ENCODE data around the gene IBA57. TPM values are rescaled to one million over a fixed set of nuclear protein-coding genes. Genes with fewer than 3 reads are reported as not detected.

Gene IBA57
- total RNA-seq, 2 donors from 2014 or later = 6.8 to 7.7 TPM

DNA sequence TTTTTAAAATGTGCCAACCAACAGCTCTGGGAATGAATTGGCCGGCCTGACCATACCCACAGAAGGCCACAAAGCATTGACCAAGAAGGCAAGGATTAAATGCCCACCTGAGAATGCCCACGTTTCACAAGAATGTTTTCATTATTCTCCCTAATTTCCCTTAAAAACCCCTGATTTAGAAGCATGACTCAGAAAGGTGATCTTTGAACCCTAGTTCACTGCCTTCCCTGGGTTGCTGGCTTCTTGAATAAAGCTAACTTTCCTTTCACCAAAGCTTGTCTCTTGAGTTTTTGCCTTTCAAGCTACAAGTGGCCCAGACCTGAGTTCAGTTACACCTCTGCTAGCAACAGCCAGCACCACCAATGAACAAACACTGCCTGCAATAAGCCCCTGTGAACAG is 42.1 kb upstream of the IBA57 start:
- H3K4me1 Mint-ChIP-seq = peaks cover 36% of the 10 kb centered on the region
- 63 to 65% methylated on average over 2 of the region's 2 CpGs for WGBS, 2 experiments (ENCODE audit: insufficient coverage in 1 of 2, insufficient read length in 1 of 2)
- H3K27me3 ChIP-seq (ENCODE audit: control insufficient read depth, insufficient read depth, low read length, poor library complexity, severe bottlenecking) = no peaks in the 10 kb centered on the region
- no peaks in the 10 kb centered on the region for H3K36me3 ChIP-seq (ENCODE audit: control insufficient read depth, insufficient read depth, low read length)
- peak overlapping the region; percentile 45 for H3K9ac ChIP-seq (ENCODE audit: extremely low read depth, low read length, poor library complexity, severe bottlenecking)
- peaks cover 26% of the 10 kb centered on the region for H3K4me1 ChIP-seq (ENCODE audit: control insufficient read depth, insufficient read depth, low read length)
- no peak overlapping the region for H3K27ac ChIP-seq (ENCODE audit: low read depth, low read length)
- peak overlapping the region; percentile 69 for H3K4me3 ChIP-seq (ENCODE audit: low read length)
- peak overlapping the region; percentile 78 for H3K27ac Mint-ChIP-seq
- no peaks in the 10 kb centered on the region for H3K36me3 Mint-ChIP-seq (ENCODE audit: low read depth)
- no peak for DNase-seq
- peaks cover 32% of the 10 kb centered on the region for H3K9me3 Mint-ChIP-seq
- peak overlapping the region; percentile 24 for H3K4me3 Mint-ChIP-seq
- H3K27me3 Mint-ChIP-seq (ENCODE audit: insufficient read depth) = peaks cover 31% of the 10 kb centered on the region
- H3K9me3 ChIP-seq (ENCODE audit: control insufficient read depth, low read length) = peaks cover 43% of the 10 kb centered on the region
- TF ChIP-seq, protein P1, sequence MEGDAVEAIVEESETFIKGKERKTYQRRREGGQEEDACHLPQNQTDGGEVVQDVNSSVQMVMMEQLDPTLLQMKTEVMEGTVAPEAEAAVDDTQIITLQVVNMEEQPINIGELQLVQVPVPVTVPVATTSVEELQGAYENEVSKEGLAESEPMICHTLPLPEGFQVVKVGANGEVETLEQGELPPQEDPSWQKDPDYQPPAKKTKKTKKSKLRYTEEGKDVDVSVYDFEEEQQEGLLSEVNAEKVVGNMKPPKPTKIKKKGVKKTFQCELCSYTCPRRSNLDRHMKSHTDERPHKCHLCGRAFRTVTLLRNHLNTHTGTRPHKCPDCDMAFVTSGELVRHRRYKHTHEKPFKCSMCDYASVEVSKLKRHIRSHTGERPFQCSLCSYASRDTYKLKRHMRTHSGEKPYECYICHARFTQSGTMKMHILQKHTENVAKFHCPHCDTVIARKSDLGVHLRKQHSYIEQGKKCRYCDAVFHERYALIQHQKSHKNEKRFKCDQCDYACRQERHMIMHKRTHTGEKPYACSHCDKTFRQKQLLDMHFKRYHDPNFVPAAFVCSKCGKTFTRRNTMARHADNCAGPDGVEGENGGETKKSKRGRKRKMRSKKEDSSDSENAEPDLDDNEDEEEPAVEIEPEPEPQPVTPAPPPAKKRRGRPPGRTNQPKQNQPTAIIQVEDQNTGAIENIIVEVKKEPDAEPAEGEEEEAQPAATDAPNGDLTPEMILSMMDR (conservative IDR thresholded peaks at IDR 0.05) = no peak

DNA sequence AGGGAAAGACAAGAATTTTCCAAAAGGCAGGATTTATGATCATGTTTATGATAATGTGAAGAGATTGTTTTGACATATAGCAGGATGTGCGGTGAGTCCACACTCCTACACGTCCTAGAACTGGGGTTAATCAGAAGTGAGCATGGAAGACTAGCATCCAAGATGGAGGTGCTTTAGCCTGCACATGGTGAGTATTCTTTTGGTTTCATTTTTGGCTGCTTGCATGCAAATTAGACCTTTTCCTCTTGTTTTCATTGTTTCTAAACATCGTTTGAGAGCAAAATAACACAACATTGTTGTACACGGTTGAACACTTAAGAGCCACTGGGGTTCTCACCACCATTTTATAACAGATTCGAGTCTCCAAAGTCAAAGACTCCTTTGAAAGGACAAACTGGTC is 40.4 kb upstream of the IBA57 start:
- no peaks in the 10 kb centered on the region for H3K27me3 ChIP-seq (ENCODE audit: control insufficient read depth, insufficient read depth, low read length, poor library complexity, severe bottlenecking)
- H3K27me3 Mint-ChIP-seq (ENCODE audit: insufficient read depth) = peaks cover 37% of the 10 kb centered on the region
- no peak overlapping the region for H3K4me3 Mint-ChIP-seq
- no peak overlapping the region for H3K27ac ChIP-seq (ENCODE audit: low read depth, low read length)
- no peaks in the 10 kb centered on the region for H3K36me3 Mint-ChIP-seq (ENCODE audit: low read depth)
- peaks cover 45% of the 10 kb centered on the region for H3K4me1 Mint-ChIP-seq
- H3K9me3 ChIP-seq (ENCODE audit: control insufficient read depth, low read length) = peaks cover 26% of the 10 kb centered on the region
- TF ChIP-seq, protein P1 (conservative IDR thresholded peaks at IDR 0.05) = no peak
- H3K9me3 Mint-ChIP-seq = peaks cover 15% of the 10 kb centered on the region
- H3K9ac ChIP-seq (ENCODE audit: extremely low read depth, low read length, poor library complexity, severe bottlenecking) = no peak overlapping the region
- WGBS, 2 experiments (ENCODE audit: insufficient coverage in 1 of 2, insufficient read length in 1 of 2) = 88 to 90% methylated on average over 5 of the region's 5 CpGs
- no peaks in the 10 kb centered on the region for H3K36me3 ChIP-seq (ENCODE audit: control insufficient read depth, insufficient read depth, low read length)
- no peak overlapping the region for H3K27ac Mint-ChIP-seq
- peaks cover 26% of the 10 kb centered on the region for H3K4me1 ChIP-seq (ENCODE audit: control insufficient read depth, insufficient read depth, low read length)
- DNase-seq = no peak
- no peak overlapping the region for H3K4me3 ChIP-seq (ENCODE audit: low read length)

DNA sequence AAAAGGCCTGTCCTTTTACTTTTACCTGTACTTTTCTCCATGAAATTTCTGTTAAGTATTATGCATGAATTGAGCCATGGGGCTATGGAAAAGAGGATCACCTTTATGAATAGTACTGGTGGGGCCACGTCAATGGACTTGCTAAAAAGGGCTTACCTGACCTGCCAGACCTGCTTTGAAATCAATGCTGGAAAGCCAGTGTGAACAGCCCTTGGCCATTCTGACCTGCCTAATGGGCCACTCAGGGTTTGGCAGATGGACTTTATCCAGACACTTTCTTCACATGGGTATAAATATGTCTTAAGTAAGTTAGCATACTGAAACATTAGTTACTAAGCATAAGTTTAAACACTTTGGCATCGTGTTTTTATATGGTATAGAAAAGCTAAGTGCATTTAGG is 33.8 kb upstream of the IBA57 start:
- peak overlapping the region; percentile 70 for H3K4me3 Mint-ChIP-seq

More for the DNA sequence above, 33.8 kb upstream of the IBA57 start:
- Histone ChIP-seq H3K36me3 (ENCODE audit: control insufficient read depth, insufficient read depth, low read length) (no peaks in the 10 kb centered on the region), H3K9me3 (ENCODE audit: control insufficient read depth, low read length) (no peaks in the 10 kb centered on the region), H3K27me3 (ENCODE audit: control insufficient read depth, insufficient read depth, low read length, poor library complexity, severe bottlenecking) (peaks cover 40% of the 10 kb centered on the region), H3K9ac (ENCODE audit: extremely low read depth, low read length, poor library complexity, severe bottlenecking) (no peak overlapping the region), H3K4me1 (ENCODE audit: control insufficient read depth, insufficient read depth, low read length) (peaks cover 2% of the 10 kb centered on the region), H3K27ac (ENCODE audit: low read depth, low read length) (no peak overlapping the region), H3K4me3 (ENCODE audit: low read length) (peak overlapping the region; percentile 70)
- Mint-ChIP-seq H3K27ac (no peak overlapping the region), H3K36me3 (ENCODE audit: low read depth) (no peaks in the 10 kb centered on the region), H3K9me3 (no peaks in the 10 kb centered on the region), H3K4me1 (peaks cover 21% of the 10 kb centered on the region), H3K27me3 (ENCODE audit: insufficient read depth) (peaks cover 67% of the 10 kb centered on the region)
- TF ChIP-seq, protein P1 (conservative IDR thresholded peaks at IDR 0.05) = no peak
- 73 to 84% methylated on average over 1 to 2 of the region's 2 CpGs for WGBS, 2 experiments (ENCODE audit: insufficient coverage in 1 of 2, insufficient read length in 1 of 2)
- DNase-seq = no peak
